Nephron (organoid): ENCODE measurements around the gene LNX1.

Source experiments
- H3K27ac Mint-ChIP-seq, 3 experiments: 2 replicates each; pipeline ENCODE4 v1.8.0; 2020; ENCODE audit warnings: mixed read lengths in 3 of 3, mild to moderate bottlenecking in 2 of 3, moderate library complexity in 1 of 3
- H3K27me3 Mint-ChIP-seq: 2 replicates; pipeline ENCODE4 v1.8.0; 2021; ENCODE audit warnings: low read depth, mild to moderate bottlenecking, moderate library complexity, mixed read lengths
- H3K36me3 Mint-ChIP-seq: 2 replicates; pipeline ENCODE4 v1.8.0; 2020; ENCODE audit warnings: low read depth, mixed read lengths
- H3K4me1 Mint-ChIP-seq: 2 replicates; pipeline ENCODE4 v1.8.0; 2020; ENCODE audit warnings: mixed read lengths
- H3K4me3 Mint-ChIP-seq, 3 experiments: 2 replicates each; pipeline ENCODE4 v1.8.0; 2020; ENCODE audit warnings: mild to moderate bottlenecking in 3 of 3, mixed read lengths in 3 of 3, moderate library complexity in 2 of 3
- H3K9me3 Mint-ChIP-seq: 2 replicates; pipeline ENCODE4 v1.8.0; 2020; ENCODE audit warnings: mixed read lengths
- CTCF ChIP-seq, 3 experiments: fragments of 200-600 bp; sonication (generic); IDR thresholded peaks; one replicate each; pipeline ENCODE4 v1.5.0; 2021; ENCODE audit warnings: antibody characterized with exemption in 3 of 3; ENCODE audit not compliant: unreplicated experiment in 3 of 3

LNX1 gene

GRCh38 chr4:53619431-53619830 lies 28.1 kb upstream of the LNX1 start:
- no peak overlapping the region for H3K27ac Mint-ChIP-seq
- TF ChIP-seq CTCF (IDR thresholded peaks at IDR 0.05; ENCODE audit: unreplicated experiment in 3 of 3) = no peak
- H3K4me3 Mint-ChIP-seq = no peak overlapping the region
- no peaks in the 10 kb centered on the region for H3K36me3 Mint-ChIP-seq
- H3K9me3 Mint-ChIP-seq = peaks cover 3% of the 10 kb centered on the region
- no peaks in the 10 kb centered on the region for H3K4me1 Mint-ChIP-seq
- no peaks in the 10 kb centered on the region for H3K27me3 Mint-ChIP-seq

GRCh38 chr4:53618321-53618720 lies 27.0 kb upstream of the LNX1 start:
- TF ChIP-seq CTCF (IDR thresholded peaks at IDR 0.05; ENCODE audit: unreplicated experiment in 3 of 3) = no peak
- Mint-ChIP-seq H3K27me3 (no peaks in the 10 kb centered on the region), H3K4me1 (no peaks in the 10 kb centered on the region)

DNA sequence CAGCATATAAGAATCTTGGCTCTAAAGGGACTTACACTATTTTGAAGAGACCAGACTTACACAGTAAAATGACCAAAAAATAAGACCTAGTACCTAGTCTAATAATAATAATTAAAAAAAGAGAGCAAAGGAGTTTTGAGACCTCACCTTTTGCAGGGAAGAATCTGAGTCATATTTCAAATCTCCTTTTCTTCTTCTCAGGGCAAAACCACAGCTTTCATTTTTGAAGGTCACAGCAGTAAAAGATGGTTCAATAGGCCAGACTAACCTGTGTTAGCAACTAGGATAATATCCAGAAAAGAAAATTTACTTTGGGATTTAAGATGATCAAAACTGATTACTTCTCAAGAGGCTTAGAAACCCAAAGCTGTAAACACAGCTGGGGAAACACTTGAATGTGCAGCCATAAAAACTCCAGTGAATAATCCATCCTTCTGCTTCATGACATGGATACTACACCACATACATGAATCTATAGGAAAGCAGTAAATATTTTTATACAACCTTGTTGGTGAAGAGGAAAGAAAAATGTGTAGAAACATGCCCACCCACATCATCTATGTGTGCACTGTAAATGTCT lies 25.9 kb upstream of the LNX1 start:
- H3K27me3 Mint-ChIP-seq = no peaks in the 10 kb centered on the region
- no peaks in the 10 kb centered on the region for H3K36me3 Mint-ChIP-seq
- H3K4me3 Mint-ChIP-seq = no peak overlapping the region
- TF ChIP-seq CTCF (IDR thresholded peaks at IDR 0.05; ENCODE audit: unreplicated experiment in 3 of 3) = no peak
- peaks cover 4% of the 10 kb centered on the region for H3K9me3 Mint-ChIP-seq
- no peak overlapping the region for H3K27ac Mint-ChIP-seq
- no peaks in the 10 kb centered on the region for H3K4me1 Mint-ChIP-seq

More at GRCh38 chr4:53618321-53618720, 27.0 kb upstream of the LNX1 start:
- Mint-ChIP-seq H3K27ac (no peak overlapping the region), H3K4me3 (no peak overlapping the region), H3K9me3 (peaks cover 4% of the 10 kb centered on the region), H3K36me3 (no peaks in the 10 kb centered on the region)

GRCh38 chr4:53616219-53616618 lies 24.9 kb upstream of the LNX1 start:
- Mint-ChIP-seq H3K4me3 (no peak overlapping the region), H3K36me3 (no peaks in the 10 kb centered on the region), H3K9me3 (peaks cover 4% of the 10 kb centered on the region), H3K4me1 (no peaks in the 10 kb centered on the region), H3K27ac (no peak overlapping the region), H3K27me3 (no peaks in the 10 kb centered on the region)
- TF ChIP-seq CTCF (IDR thresholded peaks at IDR 0.05; ENCODE audit: unreplicated experiment in 3 of 3) = no peak

- TF ChIP-seq CTCF (IDR thresholded peaks at IDR 0.05; ENCODE audit: unreplicated experiment in 3 of 3) = no peak
- no peak overlapping the region for H3K4me3 Mint-ChIP-seq
- no peak overlapping the region for H3K27ac Mint-ChIP-seq
These were observed 23.3 kb upstream of the LNX1 start for GRCh38 chr4:53614591-53614990.

GRCh38 chr4:53613428-53613827 lies 22.1 kb upstream of the LNX1 start:
- Mint-ChIP-seq H3K27me3 (no peaks in the 10 kb centered on the region), H3K27ac (no peak overlapping the region), H3K4me1 (no peaks in the 10 kb centered on the region), H3K36me3 (no peaks in the 10 kb centered on the region), H3K4me3 (no peak overlapping the region), H3K9me3 (peaks cover 10% of the 10 kb centered on the region)
- no peak for TF ChIP-seq CTCF (IDR thresholded peaks at IDR 0.05; ENCODE audit: unreplicated experiment in 3 of 3)

More at GRCh38 chr4:53614591-53614990, 23.3 kb upstream of the LNX1 start:
- Mint-ChIP-seq H3K9me3 (peaks cover 4% of the 10 kb centered on the region), H3K4me1 (no peaks in the 10 kb centered on the region), H3K36me3 (no peaks in the 10 kb centered on the region), H3K27me3 (no peaks in the 10 kb centered on the region)
